HG03558 (cell line): Measurements from ENCODE around the gene QDPR.

Experiments
- ATAC-seq: cut with Tn5 transposase; IDR thresholded peaks from one replicate; pipeline ENCODE4 v1.9.1; 2021; ENCODE audit warnings: moderate number of reproducible peaks; ENCODE audit not compliant: unreplicated experiment; ENCODE audit errors: extremely low read depth

QDPR gene

GRCh38 chr4:17493619-17494018 is 18.3 kb downstream of the QDPR start:
- ATAC-seq = no peak

DNA sequence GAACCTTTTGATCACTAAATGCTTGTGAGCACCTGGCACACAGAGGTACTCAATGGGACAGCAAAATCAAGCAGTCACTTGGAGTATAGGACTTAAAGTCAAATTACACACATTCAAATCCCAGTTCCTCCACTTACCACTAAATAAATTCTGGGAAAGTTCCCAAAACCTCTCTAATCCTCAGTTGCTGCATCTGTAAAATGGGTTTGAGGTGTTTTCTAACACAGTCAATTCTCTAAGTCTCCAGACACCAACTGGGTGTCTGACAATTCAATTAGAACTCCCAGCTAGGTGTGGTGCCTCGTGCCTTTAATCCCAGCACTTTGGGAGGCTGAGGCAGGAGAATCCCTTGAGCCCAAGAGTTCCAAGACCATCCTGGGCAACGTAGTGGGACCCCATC is 19.0 kb downstream of the QDPR start:
- ATAC-seq = no peak

- no peak for ATAC-seq
Measured at GRCh38 chr4:17492058-17492741, 19.7 kb downstream of the QDPR start.

GRCh38 chr4:17491196-17491595 is 20.7 kb downstream of the QDPR start:
- no peak for ATAC-seq

- no peak for ATAC-seq
Measured at GRCh38 chr4:17490575-17491059, 21.3 kb downstream of the QDPR start.

DNA sequence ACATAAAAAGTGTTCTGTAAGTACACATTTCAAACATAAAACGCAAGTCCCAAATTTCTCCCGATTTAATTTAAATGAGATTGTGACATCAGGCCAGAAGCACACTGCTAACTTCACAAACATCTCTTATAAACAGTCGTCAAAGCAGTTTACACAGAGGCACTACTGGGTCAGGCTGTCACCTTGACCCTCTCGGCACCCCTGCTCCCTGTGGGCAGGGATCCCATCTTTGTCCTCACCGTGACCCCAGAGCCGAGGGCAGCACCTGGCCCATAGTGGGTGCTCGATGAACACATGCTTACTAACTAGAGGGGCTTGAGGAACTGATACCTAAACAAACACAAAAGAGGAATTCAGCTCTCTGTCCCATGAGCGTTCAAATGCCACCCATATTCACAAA is 22.2 kb downstream of the QDPR start:
- no peak for ATAC-seq

GRCh38 chr4:17489123-17489522 is 22.8 kb downstream of the QDPR start:
- no peak for ATAC-seq

GRCh38 chr4:17482716-17483115 is 29.2 kb downstream of the QDPR start:
- ATAC-seq = no peak

DNA sequence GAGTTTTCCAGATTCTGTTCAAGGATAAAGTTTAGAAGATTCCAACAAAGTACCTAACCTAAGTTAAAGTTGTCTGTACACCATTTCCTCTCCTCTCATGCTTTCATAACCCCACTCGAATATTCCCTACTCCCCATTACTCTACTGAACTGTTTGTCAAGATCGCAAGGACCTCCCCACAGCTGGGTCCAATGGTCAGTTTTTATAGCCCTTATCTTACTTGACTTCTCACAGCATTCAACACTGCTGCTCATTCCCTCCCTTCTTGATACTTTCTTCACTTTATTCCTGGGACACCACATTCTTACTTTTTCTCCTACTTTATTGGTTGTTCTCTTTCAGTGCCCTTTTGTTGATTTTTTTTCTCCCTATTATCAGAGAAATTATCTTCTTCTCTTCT is 30.9 kb downstream of the QDPR start:
- ATAC-seq = no peak

DNA sequence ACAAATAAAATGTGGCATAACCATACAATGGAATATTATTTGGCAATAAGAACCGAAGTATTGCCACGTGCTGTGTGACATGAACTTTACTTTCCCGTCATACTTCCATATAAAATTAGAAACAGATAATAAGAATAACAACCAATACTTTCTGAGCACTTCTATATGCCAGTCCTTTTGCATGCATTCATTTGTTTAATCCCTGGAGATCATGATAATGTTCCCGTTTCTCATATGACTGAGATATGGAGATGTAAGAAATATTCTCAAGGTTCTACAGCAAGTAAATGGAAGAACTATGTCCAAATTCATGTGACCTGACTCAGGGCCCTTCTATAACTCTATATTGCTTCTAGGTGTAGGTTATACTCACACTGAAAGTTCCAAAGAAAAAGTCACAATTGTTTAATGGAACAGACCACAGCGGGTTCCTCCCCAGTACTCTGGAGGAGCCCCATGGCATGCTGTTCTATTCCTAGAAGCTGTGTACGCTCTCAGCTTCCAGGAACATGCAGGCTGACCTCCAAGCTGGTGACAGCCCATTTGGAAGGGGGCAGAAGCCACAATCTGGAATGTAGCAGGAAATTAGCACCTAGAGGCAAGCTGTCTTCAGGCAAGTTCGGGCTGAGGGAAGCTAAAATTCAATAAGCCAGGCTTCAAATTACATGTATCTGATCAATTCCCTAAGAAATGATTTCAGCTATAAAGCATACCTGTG is 31.5 kb downstream of the QDPR start:
- no peak for ATAC-seq

GRCh38 chr4:17477774-17478472 is 34.0 kb downstream of the QDPR start:
- ATAC-seq = no peak

DNA sequence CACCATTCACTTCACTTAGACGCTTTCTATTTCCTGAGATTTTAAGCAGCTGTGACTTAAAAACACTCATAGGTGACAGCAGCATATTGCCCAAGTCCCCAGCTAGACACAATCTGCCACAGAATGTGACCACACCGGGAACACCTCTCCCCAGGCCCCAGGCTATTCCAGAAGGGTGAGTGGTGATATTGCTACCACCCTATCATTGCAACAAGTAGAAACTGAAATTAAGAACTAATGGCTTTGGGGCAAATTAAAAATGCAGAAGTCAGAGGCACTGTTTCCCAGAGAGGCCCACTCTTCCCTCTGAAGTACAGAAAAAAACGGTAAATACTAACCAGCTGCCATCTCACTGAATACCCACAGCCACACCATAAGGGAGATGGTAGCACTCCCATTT is 35.0 kb downstream of the QDPR start:
- no peak for ATAC-seq

- ATAC-seq = no peak
Measured at GRCh38 chr4:17475481-17475880, 36.4 kb downstream of the QDPR start.

DNA sequence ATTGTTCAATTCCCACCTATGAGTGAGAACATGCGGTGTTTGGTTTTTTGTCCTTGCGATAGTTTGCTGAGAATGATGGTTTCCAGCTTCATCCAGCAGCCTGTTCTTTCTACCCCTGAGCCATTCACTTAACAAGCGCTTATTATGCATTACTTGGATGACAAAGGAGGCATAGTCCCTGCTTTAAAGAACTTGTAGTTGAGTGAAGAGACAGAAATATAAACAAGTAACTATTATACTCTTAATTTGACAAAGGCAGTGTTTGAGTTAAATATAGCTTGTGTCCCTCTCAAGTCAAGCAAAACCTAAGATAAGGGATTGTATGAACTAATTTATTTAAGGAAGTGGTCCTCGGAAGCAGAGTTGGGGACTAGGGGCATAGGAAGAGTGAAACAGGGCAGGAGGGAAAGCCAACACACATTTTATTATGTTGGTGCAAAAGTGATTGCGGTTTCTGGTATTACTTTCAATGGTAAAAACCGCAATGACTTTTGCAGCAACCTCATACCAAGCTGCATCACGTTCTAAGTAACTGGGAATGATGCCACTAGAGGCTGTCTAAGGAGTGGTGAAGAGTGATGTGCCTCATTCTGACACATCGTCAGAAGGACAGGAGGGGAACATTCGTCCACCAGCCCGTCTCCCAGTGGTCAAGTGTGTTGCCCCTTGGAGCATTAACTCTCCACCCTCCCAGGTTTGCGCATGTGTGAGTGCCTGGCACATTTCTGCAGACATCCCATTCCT is 41.8 kb downstream of the QDPR start:
- no peak for ATAC-seq

DNA sequence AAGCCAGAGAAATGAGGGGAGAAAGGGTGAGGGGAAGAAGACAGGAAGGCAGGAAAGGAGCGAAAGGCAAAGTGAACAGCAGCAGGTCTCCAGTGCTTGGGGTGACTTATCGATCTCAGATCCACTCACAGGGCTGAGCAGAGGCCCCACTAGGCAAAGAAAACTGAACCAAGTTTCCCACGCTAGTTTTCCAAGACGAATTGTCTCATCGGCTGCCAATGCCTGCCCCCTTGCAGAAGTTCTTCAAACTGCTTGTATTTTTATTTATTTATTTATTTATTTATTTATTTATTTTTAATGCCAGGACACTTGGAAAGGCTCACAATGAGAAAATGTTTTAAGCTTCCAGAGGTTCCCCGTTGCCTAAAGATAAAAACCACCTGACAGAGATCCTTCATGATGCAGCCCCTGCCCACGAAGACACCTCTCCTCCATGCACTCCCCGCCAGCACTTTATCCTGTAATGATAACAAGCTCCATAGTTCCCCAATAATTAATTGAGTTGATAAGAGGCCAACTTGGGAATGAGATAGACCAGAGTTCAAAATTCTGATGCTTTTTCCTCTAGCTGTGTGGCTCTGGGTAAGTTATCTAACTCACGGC is 43.2 kb downstream of the QDPR start:
- ATAC-seq = no peak

- ATAC-seq = no peak
Measured at GRCh38 chr4:17463606-17464005, 48.3 kb downstream of the QDPR start.

GRCh38 chr4:17450269-17450804 is 61.6 kb downstream of the QDPR start:
- ATAC-seq = no peak

DNA sequence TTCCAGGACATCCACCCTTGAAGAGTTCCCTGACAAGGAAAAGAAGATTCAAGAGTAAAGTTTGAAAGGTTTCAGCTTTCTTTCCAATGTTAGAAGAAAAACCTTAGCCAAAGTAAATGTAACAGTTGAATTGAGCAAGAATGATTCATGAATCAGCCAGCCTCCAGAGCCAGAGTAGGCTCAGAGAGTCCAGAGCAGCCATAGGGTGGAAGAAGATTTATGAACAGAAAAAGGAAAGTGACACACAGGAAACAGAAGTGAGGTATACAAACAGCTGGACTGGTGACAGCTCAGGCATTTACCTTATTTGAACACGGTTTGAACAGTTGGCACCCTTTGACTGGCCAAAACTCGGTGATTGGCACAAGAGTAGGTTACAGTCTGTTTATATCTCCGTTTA is 63.2 kb downstream of the QDPR start:
- ATAC-seq = peak; percentile 47

DNA sequence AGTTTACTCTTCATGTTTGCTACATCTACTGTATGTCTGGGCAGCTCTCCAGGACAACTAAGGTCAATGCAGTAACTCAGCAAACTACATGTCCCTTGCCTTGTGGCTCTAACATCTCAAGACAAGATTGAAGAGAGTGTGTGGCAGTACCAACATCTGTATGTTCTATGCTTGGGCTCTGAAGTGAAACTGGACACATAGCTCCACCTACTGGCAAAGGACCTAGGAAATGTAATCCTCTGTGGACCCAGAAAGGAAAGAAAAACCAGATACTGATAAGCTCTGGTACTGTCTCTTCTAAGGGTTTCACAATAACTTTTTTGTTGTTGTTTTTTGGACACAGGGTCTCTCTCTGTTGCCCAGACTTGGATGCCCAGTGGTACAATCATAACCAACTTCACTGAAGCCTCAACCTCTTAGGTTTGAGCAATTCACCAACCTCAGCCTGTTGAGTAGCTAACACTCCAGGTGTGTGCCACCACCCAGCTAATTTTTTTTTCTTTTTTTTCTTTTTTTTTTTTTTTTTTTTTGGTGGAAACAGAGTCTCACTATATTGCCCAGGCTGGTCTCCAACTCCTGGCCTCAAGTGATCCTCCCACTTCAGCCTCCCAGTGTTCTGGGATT is 64.1 kb downstream of the QDPR start:
- peak; percentile 72 for ATAC-seq

DNA sequence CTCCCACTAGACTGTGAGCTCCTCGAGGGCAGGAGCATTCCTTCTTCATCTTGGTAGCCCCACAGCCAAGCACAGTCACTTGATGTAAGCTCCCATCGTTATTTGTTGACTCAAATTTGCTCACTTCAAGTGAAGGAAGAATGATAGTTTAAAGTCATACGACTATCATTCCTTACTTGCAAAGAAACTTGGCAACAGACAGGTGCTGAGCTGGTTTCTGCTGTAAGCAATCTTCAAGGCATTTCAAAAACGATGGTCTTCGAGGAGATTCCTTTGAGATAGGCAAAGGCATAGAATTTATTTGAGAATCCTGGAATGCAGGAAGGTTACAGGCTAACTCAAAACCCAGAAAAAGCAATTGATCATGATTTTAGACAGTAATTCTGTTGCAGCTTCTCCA is 64.8 kb downstream of the QDPR start:
- ATAC-seq = no peak
